Neural progenitor cell (in vitro differentiated cells): ENCODE measurements around the gene ARL9. TPM values are rescaled to one million over a fixed set of nuclear protein-coding genes. Genes with fewer than 3 reads are reported as not detected.

Experiments used
- DNase-seq: peaks from one replicate; pipeline ENCODE4 v3.0.0-alpha.2; 2016; ENCODE audit warnings: low spot score
- H2AFZ ChIP-seq: fragments of 200-600 bp; sonication (generic); replicated peaks from 2 replicates; pipeline ENCODE4 v1.6.1; 2016; ENCODE audit warnings: antibody characterized with exemption
- H3F3A ChIP-seq: fragments of 200-600 bp; sonication (generic); 2 replicates; pipeline ENCODE4 v1.6.1; 2016; ENCODE audit warnings: antibody characterized with exemption, low read depth
- H3K27ac ChIP-seq: fragments of 200-600 bp; sonication (generic); 2 replicates; pipeline ENCODE4 v1.5.1; 2016; ENCODE audit warnings: mild to moderate bottlenecking
- H3K27me3 ChIP-seq: fragments of 200-600 bp; sonication (generic); 2 replicates; pipeline ENCODE4 v1.6.1; 2016; ENCODE audit warnings: mild to moderate bottlenecking, moderate library complexity
- H3K36me3 ChIP-seq: fragments of 200-600 bp; sonication (generic); 2 replicates; pipeline ENCODE4 v1.5.1; 2016
- H3K4me1 ChIP-seq: fragments of 200-600 bp; sonication (generic); 2 replicates; pipeline ENCODE4 v1.6.1; 2016; ENCODE audit warnings: mixed run types
- H3K4me2 ChIP-seq: fragments of 200-600 bp; sonication (generic); 2 replicates; pipeline ENCODE4 v1.6.1; 2016
- H3K4me3 ChIP-seq: fragments of 200-600 bp; sonication (generic); 2 replicates; pipeline ENCODE4 v1.5.1; 2016
- H3K79me2 ChIP-seq: fragments of 200-600 bp; sonication (generic); 2 replicates; pipeline ENCODE4 v1.6.1; 2016; ENCODE audit warnings: low read depth
- H3K9ac ChIP-seq: fragments of 200-600 bp; sonication (generic); 2 replicates; pipeline ENCODE4 v1.6.1; 2016
- H3K9me3 ChIP-seq: fragments of 200-600 bp; sonication (generic); 2 replicates; pipeline ENCODE4 v1.5.1; 2016; ENCODE audit warnings: low read depth
- H4K20me1 ChIP-seq: fragments of 200-600 bp; sonication (generic); 2 replicates; pipeline ENCODE4 v1.6.1; 2016; ENCODE audit warnings: low read depth
- H3K27ac Mint-ChIP-seq: 3 replicates; pipeline ENCODE4 v1.8.0; 2021; ENCODE audit warnings: mixed read lengths
- H3K27me3 Mint-ChIP-seq: 2 replicates; pipeline ENCODE4 v1.8.0; 2022; ENCODE audit warnings: low read depth, mild to moderate bottlenecking, inconsistent platforms, moderate library complexity, mixed read lengths; ENCODE audit not compliant: insufficient read depth
- H3K36me3 Mint-ChIP-seq: 3 replicates; pipeline ENCODE4 v1.8.0; 2021; ENCODE audit warnings: mixed read lengths
- H3K4me1 Mint-ChIP-seq: 3 replicates; pipeline ENCODE4 v1.8.0; 2021; ENCODE audit warnings: mixed read lengths
- H3K4me3 Mint-ChIP-seq: 3 replicates; pipeline ENCODE4 v1.8.0; 2021; ENCODE audit warnings: mild to moderate bottlenecking, moderate library complexity, mixed read lengths
- H3K9me3 Mint-ChIP-seq: 3 replicates; pipeline ENCODE4 v1.8.0; 2020; ENCODE audit warnings: mixed read lengths
- EZH2 ChIP-seq: fragments of 200-600 bp; sonication (generic); IDR thresholded peaks from 2 replicates; pipeline ENCODE4 v1.6.1; 2017; ENCODE audit warnings: antibody characterized with exemption, mild to moderate bottlenecking, moderate library complexity
- EZH2phosphoT487 ChIP-seq: fragments of 200-600 bp; sonication (generic); IDR thresholded peaks from 2 replicates; pipeline ENCODE4 v1.6.1; 2017; ENCODE audit warnings: antibody characterized with exemption
- total RNA-seq: library from RNA; depleted of rRNA; stranded (reverse); fragments of >200 nt; gene quantifications from 2 replicates; pipeline ENCODE4 v1.2.3, GENCODE V29; 2015; ENCODE audit warnings: low replicate concordance
- TF ChIP-seq, protein P1 (sequence below): fragments of 200-600 bp; sonication (generic); IDR thresholded peaks from 2 replicates; pipeline ENCODE4 v1.5.1; 2017; ENCODE audit warnings: antibody characterized with exemption, mild to moderate bottlenecking

The ARL9 gene
- 0.45 and 0.68 TPM in 2 replicates for total RNA-seq

- Histone ChIP-seq H3K4me1 (no peaks in the 10 kb centered on the region), H2AFZ (peak within 1 kb of the TSS; percentile 98), H3K9ac (no peak within 1 kb of the TSS), H3K9me3 (no peaks in the 10 kb centered on the region), H3K27ac (no peak within 1 kb of the TSS), H3K27me3 (peaks cover 20% of the 10 kb centered on the region), H3K4me3 (peak within 1 kb of the TSS; percentile 66), H4K20me1 (peaks cover 9% of the 10 kb centered on the region), H3F3A (peaks cover 31% of the 10 kb centered on the region), H3K36me3 (peaks cover 6% of the 10 kb centered on the region), H3K79me2 (no peaks in the 10 kb centered on the region), H3K4me2 (peak within 1 kb of the TSS; percentile 97)
- peak within 1 kb of the TSS; percentile 22 for H3K27ac Mint-ChIP-seq
- H3K4me1 Mint-ChIP-seq, result peaks cover 17% of the 10 kb centered on the region
- DNase-seq, result peak; percentile 80
- H3K36me3 Mint-ChIP-seq, result peaks cover 10% of the 10 kb centered on the region
- no peaks in the 10 kb centered on the region for H3K9me3 Mint-ChIP-seq
- H3K4me3 Mint-ChIP-seq, result peak within 1 kb of the TSS; percentile 91
- peaks cover 8% of the 10 kb centered on the region for H3K27me3 Mint-ChIP-seq
- TF ChIP-seq, protein P1, sequence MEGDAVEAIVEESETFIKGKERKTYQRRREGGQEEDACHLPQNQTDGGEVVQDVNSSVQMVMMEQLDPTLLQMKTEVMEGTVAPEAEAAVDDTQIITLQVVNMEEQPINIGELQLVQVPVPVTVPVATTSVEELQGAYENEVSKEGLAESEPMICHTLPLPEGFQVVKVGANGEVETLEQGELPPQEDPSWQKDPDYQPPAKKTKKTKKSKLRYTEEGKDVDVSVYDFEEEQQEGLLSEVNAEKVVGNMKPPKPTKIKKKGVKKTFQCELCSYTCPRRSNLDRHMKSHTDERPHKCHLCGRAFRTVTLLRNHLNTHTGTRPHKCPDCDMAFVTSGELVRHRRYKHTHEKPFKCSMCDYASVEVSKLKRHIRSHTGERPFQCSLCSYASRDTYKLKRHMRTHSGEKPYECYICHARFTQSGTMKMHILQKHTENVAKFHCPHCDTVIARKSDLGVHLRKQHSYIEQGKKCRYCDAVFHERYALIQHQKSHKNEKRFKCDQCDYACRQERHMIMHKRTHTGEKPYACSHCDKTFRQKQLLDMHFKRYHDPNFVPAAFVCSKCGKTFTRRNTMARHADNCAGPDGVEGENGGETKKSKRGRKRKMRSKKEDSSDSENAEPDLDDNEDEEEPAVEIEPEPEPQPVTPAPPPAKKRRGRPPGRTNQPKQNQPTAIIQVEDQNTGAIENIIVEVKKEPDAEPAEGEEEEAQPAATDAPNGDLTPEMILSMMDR, result no peak
- TF ChIP-seq EZH2phosphoT487, result peak; percentile 46
- peak; percentile 44 for TF ChIP-seq EZH2
These were observed at the start of gene ARL9 for GRCh38 chr4:56505269-56506130. TSS of gene ARL9 (plus strand) at chr4:56505791. CDS start at chr4:56505863, 72 bp downstream.

DNA sequence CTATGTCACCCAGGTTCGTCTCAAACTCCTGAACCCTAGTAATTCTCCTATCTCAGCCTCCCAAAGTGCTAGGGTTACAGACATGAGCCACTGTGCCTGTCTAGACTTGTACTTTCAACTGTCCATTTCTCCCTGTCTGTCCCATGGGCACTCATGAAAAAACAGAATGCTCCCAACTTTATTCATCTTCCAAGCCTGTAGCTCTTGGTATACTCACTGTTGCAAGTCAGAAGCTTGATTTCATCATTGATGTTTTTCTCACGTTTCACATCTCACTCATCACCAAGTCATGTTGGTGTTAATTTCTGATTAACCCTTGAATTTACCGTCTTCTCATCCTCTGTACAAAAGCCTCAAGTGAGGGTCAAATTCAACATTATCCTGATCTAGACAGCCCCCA, 45.5 kb upstream of the ARL9 start:
- no peak for DNase-seq
- H3K4me3 ChIP-seq, result no peak overlapping the region
- no peak overlapping the region for H3K9ac ChIP-seq
- H4K20me1 ChIP-seq, result peaks cover 55% of the 10 kb centered on the region
- H3K36me3 ChIP-seq, result peaks cover 41% of the 10 kb centered on the region
- no peak for TF ChIP-seq EZH2phosphoT487
- TF ChIP-seq, protein P1, result no peak
- TF ChIP-seq EZH2, result no peak
- no peak overlapping the region for H2AFZ ChIP-seq
- no peak overlapping the region for H3K27ac Mint-ChIP-seq
- peaks cover 61% of the 10 kb centered on the region for H3F3A ChIP-seq
- H3K27me3 ChIP-seq, result no peaks in the 10 kb centered on the region
- no peaks in the 10 kb centered on the region for H3K9me3 ChIP-seq
- H3K4me1 Mint-ChIP-seq, result peaks cover 6% of the 10 kb centered on the region
- no peak overlapping the region for H3K4me3 Mint-ChIP-seq
- H3K79me2 ChIP-seq, result peaks cover 42% of the 10 kb centered on the region
- H3K4me1 ChIP-seq, result no peaks in the 10 kb centered on the region
- peak overlapping the region; percentile 26 for H3K27ac ChIP-seq
- peaks cover 35% of the 10 kb centered on the region for H3K36me3 Mint-ChIP-seq
- H3K9me3 Mint-ChIP-seq, result no peaks in the 10 kb centered on the region
- H3K4me2 ChIP-seq, result no peak overlapping the region
- H3K27me3 Mint-ChIP-seq, result peaks cover 2% of the 10 kb centered on the region

DNA sequence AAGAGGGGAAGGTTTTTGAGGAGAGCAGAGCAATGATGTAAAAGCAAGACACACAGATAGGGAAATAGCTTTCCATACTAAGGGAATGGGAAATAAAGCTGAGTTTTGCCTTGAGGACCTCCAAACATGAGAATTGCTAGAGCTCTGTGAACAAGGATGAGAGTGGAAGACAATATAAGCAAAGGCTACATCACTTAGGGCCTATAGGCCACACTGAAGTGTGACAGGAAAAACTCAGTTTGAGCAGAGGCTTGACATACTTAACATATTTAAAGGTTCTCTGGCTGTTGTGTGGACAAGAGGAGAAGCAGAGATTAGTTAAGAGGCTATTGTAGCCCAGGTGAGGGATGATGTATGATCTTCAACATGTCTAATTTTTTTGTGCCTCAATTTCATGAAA, 43.4 kb upstream of the ARL9 start:
- H3K27me3 ChIP-seq, result no peaks in the 10 kb centered on the region
- TF ChIP-seq, protein P1, result no peak
- no peak for TF ChIP-seq EZH2phosphoT487
- TF ChIP-seq EZH2, result no peak
- H3K4me3 ChIP-seq, result no peak overlapping the region
- peaks cover 6% of the 10 kb centered on the region for H3K27me3 Mint-ChIP-seq
- H3K36me3 ChIP-seq, result peaks cover 28% of the 10 kb centered on the region
- no peak overlapping the region for H3K4me2 ChIP-seq
- no peak overlapping the region for H3K27ac Mint-ChIP-seq
- H3K9me3 ChIP-seq, result no peaks in the 10 kb centered on the region
- no peaks in the 10 kb centered on the region for H3K9me3 Mint-ChIP-seq
- H3K79me2 ChIP-seq, result peaks cover 42% of the 10 kb centered on the region
- H3F3A ChIP-seq, result peaks cover 52% of the 10 kb centered on the region
- peaks cover 23% of the 10 kb centered on the region for H3K4me1 Mint-ChIP-seq
- H3K27ac ChIP-seq, result no peak overlapping the region
- no peak overlapping the region for H3K4me3 Mint-ChIP-seq
- no peaks in the 10 kb centered on the region for H3K4me1 ChIP-seq
- H4K20me1 ChIP-seq, result peaks cover 49% of the 10 kb centered on the region
- peaks cover 24% of the 10 kb centered on the region for H3K36me3 Mint-ChIP-seq
- H3K9ac ChIP-seq, result no peak overlapping the region
- no peak for DNase-seq
- no peak overlapping the region for H2AFZ ChIP-seq
